ENCODE data around the gene TMEM40.

- TF ChIP-seq ELF4 (IDR thresholded peaks at IDR 0.05) (no peak), FOXM1 (IDR thresholded peaks at IDR 0.05; ENCODE audit: borderline replicate concordance) (no peak), NFRKB (IDR thresholded peaks at IDR 0.05) (no peak), PKNOX1 (IDR thresholded peaks at IDR 0.05) (no peak), SP1 (IDR thresholded peaks at IDR 0.05) (no peak), ARNT (IDR thresholded peaks at IDR 0.05) (no peak), FOXK2 (IDR thresholded peaks at IDR 0.05) (no peak), LEF1 (IDR thresholded peaks at IDR 0.05; ENCODE audit: borderline replicate concordance) (no peak), FOXA1 (IDR thresholded peaks at IDR 0.05) (no peak), BHLHE40 (IDR thresholded peaks at IDR 0.05; ENCODE audit: borderline replicate concordance) (no peak)
Observed at GRCh38 chr3:12710062-12710461, 49.0 kb downstream of the TMEM40 start.
